Gastrocnemius medialis (tissue), 4 donors: ENCODE results near the gene RABGEF1.
"Not testable (repeated sequence)": the region's sequence is repeated elsewhere in the genome, so short reads cannot be mapped to it uniquely, and the experiment has no call there.

Source experiments
- POLR2A ChIP-seq, 2 donors: fragments of 450-650 bp; IDR thresholded peaks; one replicate each; pipeline ENCODE4 v1.6.1; 2017; ENCODE audit warnings: antibody characterized with exemption in 2 of 2, mild to moderate bottlenecking in 2 of 2, moderate library complexity in 2 of 2
- TF ChIP-seq, protein P1 (sequence below), 5 experiments: fragments of 450-650 bp in 3 of 5; fragments of 200-600 bp in 2 of 5; sonication (generic) in 2 of 5; IDR thresholded peaks in 4 of 5; conservative IDR thresholded peaks in 1 of 5; 1 replicate in 4 of 5; 2 replicates in 1 of 5; pipeline ENCODE4 v1.5.1; 2016 to 2019; ENCODE audit warnings: antibody characterized with exemption in 5 of 5, mild to moderate bottlenecking in 3 of 5, moderate library complexity in 3 of 5

DNA sequence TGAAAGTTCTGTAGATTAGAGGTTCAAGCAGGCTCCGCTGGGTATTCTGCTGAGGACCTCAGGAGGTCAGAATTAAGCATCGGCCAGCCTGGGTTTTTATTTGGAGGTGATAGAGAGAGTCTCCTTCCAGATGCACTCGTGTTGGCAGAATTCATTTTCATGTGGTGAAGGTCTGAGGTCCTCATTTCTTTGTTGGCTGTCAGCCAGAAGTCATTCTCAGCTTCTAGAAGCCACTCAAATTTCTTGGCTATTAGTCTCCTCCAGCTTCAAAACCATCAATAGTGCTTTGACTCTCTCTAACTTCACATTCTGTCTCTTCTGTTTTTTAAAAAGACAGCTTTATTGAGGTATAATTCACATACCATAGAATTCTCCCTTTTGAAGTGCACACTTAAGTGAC, 22.6 kb downstream of the RABGEF1 start:
- TF ChIP-seq, protein P1, sequence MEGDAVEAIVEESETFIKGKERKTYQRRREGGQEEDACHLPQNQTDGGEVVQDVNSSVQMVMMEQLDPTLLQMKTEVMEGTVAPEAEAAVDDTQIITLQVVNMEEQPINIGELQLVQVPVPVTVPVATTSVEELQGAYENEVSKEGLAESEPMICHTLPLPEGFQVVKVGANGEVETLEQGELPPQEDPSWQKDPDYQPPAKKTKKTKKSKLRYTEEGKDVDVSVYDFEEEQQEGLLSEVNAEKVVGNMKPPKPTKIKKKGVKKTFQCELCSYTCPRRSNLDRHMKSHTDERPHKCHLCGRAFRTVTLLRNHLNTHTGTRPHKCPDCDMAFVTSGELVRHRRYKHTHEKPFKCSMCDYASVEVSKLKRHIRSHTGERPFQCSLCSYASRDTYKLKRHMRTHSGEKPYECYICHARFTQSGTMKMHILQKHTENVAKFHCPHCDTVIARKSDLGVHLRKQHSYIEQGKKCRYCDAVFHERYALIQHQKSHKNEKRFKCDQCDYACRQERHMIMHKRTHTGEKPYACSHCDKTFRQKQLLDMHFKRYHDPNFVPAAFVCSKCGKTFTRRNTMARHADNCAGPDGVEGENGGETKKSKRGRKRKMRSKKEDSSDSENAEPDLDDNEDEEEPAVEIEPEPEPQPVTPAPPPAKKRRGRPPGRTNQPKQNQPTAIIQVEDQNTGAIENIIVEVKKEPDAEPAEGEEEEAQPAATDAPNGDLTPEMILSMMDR (IDR thresholded peaks at IDR 0.05 in 4 of 5, conservative IDR thresholded peaks at IDR 0.05 in 1 of 5), result not testable (repeated sequence)
- TF ChIP-seq POLR2A (IDR thresholded peaks at IDR 0.05), result not testable (repeated sequence)
